ENCODE data around the gene AP1S3.

The AP1S3 gene

GRCh38 chr2:223882715-223883114, 45.3 kb upstream of the AP1S3 start:
- TF ChIP-seq REST (IDR thresholded peaks at IDR 0.05; ENCODE audit: insufficient read depth in 1 of 2, low read depth in 2 of 2, low read length in 2 of 2): no peak
- TF ChIP-seq FOXP2 (optimal IDR thresholded peaks at IDR 0.05; ENCODE audit: borderline replicate concordance, extremely low read depth, extremely low read length, insufficient read depth): no peak
- TF ChIP-seq POLR2AphosphoS5 (IDR thresholded peaks at IDR 0.05; ENCODE audit: low read depth, low read length): no peak
- no peak for TF ChIP-seq SIN3A (IDR thresholded peaks at IDR 0.05; ENCODE audit: borderline replicate concordance, insufficient read depth, low read length)
- no peak for TF ChIP-seq TAF1 (IDR thresholded peaks at IDR 0.05; ENCODE audit: borderline replicate concordance, insufficient read depth, low read length)

- no peak for TF ChIP-seq REST (IDR thresholded peaks at IDR 0.05; ENCODE audit: insufficient read depth in 1 of 2, low read depth in 2 of 2, low read length in 2 of 2)
- TF ChIP-seq TAF1 (IDR thresholded peaks at IDR 0.05; ENCODE audit: borderline replicate concordance, insufficient read depth, low read length): no peak
Measured at GRCh38 chr2:223880796-223881195, 43.4 kb upstream of the AP1S3 start.

- TF ChIP-seq REST (IDR thresholded peaks at IDR 0.05; ENCODE audit: insufficient read depth in 1 of 2, low read depth in 2 of 2, low read length in 2 of 2): no peak
- TF ChIP-seq POLR2AphosphoS5 (IDR thresholded peaks at IDR 0.05; ENCODE audit: low read depth, low read length): no peak
- TF ChIP-seq FOXP2 (optimal IDR thresholded peaks at IDR 0.05; ENCODE audit: borderline replicate concordance, extremely low read depth, extremely low read length, insufficient read depth): no peak
- no peak for TF ChIP-seq SIN3A (IDR thresholded peaks at IDR 0.05; ENCODE audit: borderline replicate concordance, insufficient read depth, low read length)
- no peak for TF ChIP-seq TAF1 (IDR thresholded peaks at IDR 0.05; ENCODE audit: borderline replicate concordance, insufficient read depth, low read length)
Measured at GRCh38 chr2:223877721-223878410, 40.5 kb upstream of the AP1S3 start.

GRCh38 chr2:223873672-223874071, 36.3 kb upstream of the AP1S3 start:
- TF ChIP-seq TAF1 (IDR thresholded peaks at IDR 0.05; ENCODE audit: borderline replicate concordance, insufficient read depth, low read length) (no peak), POLR2AphosphoS5 (IDR thresholded peaks at IDR 0.05; ENCODE audit: low read depth, low read length) (no peak), SIN3A (IDR thresholded peaks at IDR 0.05; ENCODE audit: borderline replicate concordance, insufficient read depth, low read length) (no peak), FOXP2 (optimal IDR thresholded peaks at IDR 0.05; ENCODE audit: borderline replicate concordance, extremely low read depth, extremely low read length, insufficient read depth) (no peak), REST (IDR thresholded peaks at IDR 0.05; ENCODE audit: insufficient read depth in 1 of 2, low read depth in 2 of 2, low read length in 2 of 2) (no peak)

All from PFSK-1 (cell line).